A673 (cell line): ENCODE results near the gene NPAS2. TPM values are rescaled to one million over a fixed set of nuclear protein-coding genes. Genes with fewer than 3 reads are reported as not detected.

Source experiments
- BruUV-seq: library from RNA; stranded (reverse); fragments of 400-500 nt; replicated peaks from 2 replicates; lab custom pipeline; 2021; lab: Mats Ljungman, UMichigan
- CTCF ChIA-PET: fragments of 300-600 bp; sonication (Branson Sonifier 250); formaldehyde crosslinking; loops from one replicate; lab custom pipeline; 2022; ENCODE audit warnings: antibody characterized with exemption; lab: Charles Lee
- POLR2A ChIA-PET: fragments of 300-600 bp; sonication (Branson Sonifier 250); formaldehyde crosslinking; loops from one replicate; lab custom pipeline; 2022; ENCODE audit warnings: antibody characterized with exemption; ENCODE audit not compliant: low non-redundant PET; lab: Charles Lee
- DNase-seq: peaks from one replicate; pipeline ENCODE4 v3.0.0-alpha.2; 2015; ENCODE audit warnings: low spot score
- H3K27ac ChIP-seq: fragments of 200-600 bp; sonication (generic); 2 replicates; pipeline ENCODE4 v1.5.1; 2016; ENCODE audit warnings: mixed run types, low read depth, mild to moderate bottlenecking, mixed read lengths, antibody characterized with exemption, low read length; ENCODE audit not compliant: poor library complexity, severe bottlenecking
- H3K27me3 ChIP-seq: fragments of 200-600 bp; sonication (generic); replicated peaks from 2 replicates; pipeline ENCODE4 v1.6.1; 2017; ENCODE audit warnings: mixed run types, low read depth, mild to moderate bottlenecking, mixed read lengths, antibody characterized with exemption, low read length; ENCODE audit not compliant: insufficient read depth, poor library complexity
- H3K36me3 ChIP-seq: fragments of 200-600 bp; sonication (generic); 2 replicates; pipeline ENCODE4 v1.6.1; 2016; ENCODE audit warnings: mixed run types, mild to moderate bottlenecking, mixed read lengths, antibody characterized with exemption, low read length; ENCODE audit not compliant: insufficient read depth, poor library complexity, severe bottlenecking
- H3K4me1 ChIP-seq: fragments of 200-600 bp; sonication (generic); 2 replicates; pipeline ENCODE4 v1.6.1; 2017; ENCODE audit warnings: mixed run types, mild to moderate bottlenecking, mixed read lengths, antibody characterized with exemption, low read length; ENCODE audit not compliant: insufficient read depth, poor library complexity, severe bottlenecking
- H3K4me3 ChIP-seq: fragments of 200-600 bp; sonication (generic); 2 replicates; pipeline ENCODE4 v1.5.1; 2016; ENCODE audit warnings: low read depth, mixed run types, mild to moderate bottlenecking, mixed read lengths, low read length; ENCODE audit not compliant: poor library complexity, severe bottlenecking
- H3K9me3 ChIP-seq: fragments of 200-600 bp; sonication (generic); 2 replicates; pipeline ENCODE4 v1.6.1; 2016; ENCODE audit warnings: mixed run types, low read depth, mild to moderate bottlenecking, mixed read lengths, antibody characterized with exemption, low read length; ENCODE audit not compliant: poor library complexity, severe bottlenecking
- CTCF ChIP-seq: fragments of 300-800, 200-600 bp; sonication (generic); conservative IDR thresholded peaks from 2 replicates; pipeline ENCODE4 v1.5.1; 2017; ENCODE audit warnings: low read depth, mild to moderate bottlenecking, antibody characterized with exemption, low read length, moderate library complexity, mixed read lengths
- EZH2 ChIP-seq: fragments of 200-600 bp; sonication (generic); IDR thresholded peaks from 2 replicates; pipeline ENCODE4 v1.6.1; 2017; ENCODE audit warnings: borderline replicate concordance, low read depth, mild to moderate bottlenecking, mixed read lengths, antibody characterized with exemption, low read length; ENCODE audit not compliant: poor library complexity, severe bottlenecking
- intact Hi-C: fragments of 100-400 bp; cut with micrococcal nuclease; formaldehyde crosslinking; loops from one replicate; pipeline ENCODE4 v1.10.0; 2022; ENCODE audit not compliant: unreplicated experiment
- total RNA-seq: library from RNA; stranded (reverse); gene quantifications from 2 replicates; pipeline ENCODE4 v1.2.3, GENCODE V29; 2021

Gene NPAS2
- total RNA-seq, 1 experiment from 2014 or later, result 9.4 TPM

- no peak for DNase-seq
- TF ChIP-seq EZH2, result no peak
- TF ChIP-seq CTCF, result no peak
- POLR2A ChIA-PET, result no interaction called here
- H3K36me3 ChIP-seq, result no peaks in the 10 kb centered on the region
- no TSS peak for BruUV-seq
- H3K4me3 ChIP-seq, result no peak overlapping the region
- H3K27me3 ChIP-seq, result no peaks in the 10 kb centered on the region
- CTCF ChIA-PET, result no interaction called here
- intact Hi-C loops, result no loop called here
- no peak overlapping the region for H3K27ac ChIP-seq
- no peaks in the 10 kb centered on the region for H3K9me3 ChIP-seq
- no peaks in the 10 kb centered on the region for H3K4me1 ChIP-seq
Observed at GRCh38 chr2:100968146-100969145, 148.5 kb downstream of the NPAS2 start.

GRCh38 chr2:100969998-100970397 is 150.1 kb downstream of the NPAS2 start:
- H3K27ac ChIP-seq, result no peak overlapping the region
- no peaks in the 10 kb centered on the region for H3K9me3 ChIP-seq
- TF ChIP-seq CTCF (no peak), EZH2 (no peak)
- no peak for DNase-seq
- no peaks in the 10 kb centered on the region for H3K4me1 ChIP-seq
- ChIA-PET POLR2A (no interaction called here), CTCF (no interaction called here)
- no peak overlapping the region for H3K4me3 ChIP-seq
- no peaks in the 10 kb centered on the region for H3K36me3 ChIP-seq
- no TSS peak for BruUV-seq
- H3K27me3 ChIP-seq, result no peaks in the 10 kb centered on the region
- intact Hi-C loops, result no loop called here

GRCh38 chr2:100971221-100971620 is 151.3 kb downstream of the NPAS2 start:
- POLR2A ChIA-PET, result no interaction called here
- H3K36me3 ChIP-seq, result no peaks in the 10 kb centered on the region

More at GRCh38 chr2:100971221-100971620, 151.3 kb downstream of the NPAS2 start:
- DNase-seq, result no peak
- no peak overlapping the region for H3K27ac ChIP-seq
- no peaks in the 10 kb centered on the region for H3K9me3 ChIP-seq
- H3K4me1 ChIP-seq, result no peaks in the 10 kb centered on the region
- CTCF ChIA-PET, result no interaction called here
- no peak overlapping the region for H3K4me3 ChIP-seq
- intact Hi-C loops, result no loop called here
- no TSS peak for BruUV-seq
- TF ChIP-seq EZH2 (no peak), CTCF (no peak)
- H3K27me3 ChIP-seq, result no peaks in the 10 kb centered on the region
